T-helper 1 cell (primary cell): ENCODE results near the gene GNG12.
A peak's percentile ranks its signal among the peaks of the same experiment; 100 is the strongest.
"Not testable (repeated sequence)": the region's sequence is repeated elsewhere in the genome, so short reads cannot be mapped to it uniquely, and the experiment has no call there.

ENCODE experiments used
- DNase-seq, 5 donors: peaks; one replicate each; pipeline ENCODE4 v3.0.0-alpha.2; 2012 to 2020

The GNG12 gene

DNA sequence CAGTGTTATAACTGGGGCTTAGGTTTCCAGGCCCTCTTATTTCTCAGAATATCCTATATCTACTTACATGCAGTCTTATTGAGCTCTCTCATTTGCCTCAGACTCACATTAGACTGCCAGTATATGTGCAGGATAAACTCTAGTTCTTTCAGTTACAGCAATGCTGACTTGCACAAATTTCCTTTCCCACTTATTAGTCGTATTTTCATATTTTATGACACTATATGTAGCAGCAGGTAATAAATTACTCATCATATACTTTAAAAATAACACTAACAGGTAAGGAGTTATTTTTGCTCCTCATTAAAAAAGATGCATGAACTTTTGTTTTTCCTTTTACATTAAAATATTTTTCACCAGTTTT lies 82.6 kb downstream of the GNG12 start:
- DNase-seq, result no peak

DNA sequence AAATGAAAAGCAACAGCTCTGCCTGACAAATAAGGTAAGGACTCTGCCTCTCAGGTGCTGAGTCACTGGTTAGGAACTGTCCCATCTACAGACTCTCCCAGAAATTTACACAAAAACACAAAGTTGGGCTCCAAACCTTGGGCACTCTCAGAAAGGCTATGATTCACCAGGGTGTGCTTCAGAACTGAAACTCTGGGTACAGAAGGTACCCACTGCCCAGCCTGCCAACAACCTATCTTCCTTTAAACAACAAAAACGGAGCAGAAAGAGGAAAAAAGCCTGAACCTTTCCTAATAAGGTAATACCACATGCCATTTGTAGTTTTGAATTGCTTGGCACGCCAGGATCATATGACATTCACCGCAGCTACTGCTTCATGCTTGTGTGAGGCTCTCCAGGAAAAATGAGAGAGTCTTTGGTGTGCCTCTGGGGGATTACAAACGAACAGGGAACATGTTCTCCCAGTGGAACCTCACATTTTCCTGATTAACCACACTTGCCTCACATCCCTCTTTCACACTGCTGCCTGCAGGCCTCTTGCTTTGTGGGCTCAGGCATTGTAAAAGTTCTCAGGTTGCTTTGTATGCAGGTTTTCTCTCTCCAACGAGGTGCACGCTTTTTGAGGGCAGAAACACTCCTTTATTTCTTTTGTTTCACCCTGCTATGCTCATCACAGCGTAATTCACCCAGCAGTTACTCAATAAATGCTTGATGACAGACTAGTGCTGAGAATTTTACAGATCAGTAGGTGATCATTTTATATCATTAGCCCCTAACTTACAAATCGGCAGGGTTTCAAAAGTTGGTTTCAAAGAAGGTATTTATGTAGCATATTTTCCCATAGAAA lies 83.2 kb downstream of the GNG12 start:
- peak in 1 of 5 donors; percentile 6 for DNase-seq

DNA sequence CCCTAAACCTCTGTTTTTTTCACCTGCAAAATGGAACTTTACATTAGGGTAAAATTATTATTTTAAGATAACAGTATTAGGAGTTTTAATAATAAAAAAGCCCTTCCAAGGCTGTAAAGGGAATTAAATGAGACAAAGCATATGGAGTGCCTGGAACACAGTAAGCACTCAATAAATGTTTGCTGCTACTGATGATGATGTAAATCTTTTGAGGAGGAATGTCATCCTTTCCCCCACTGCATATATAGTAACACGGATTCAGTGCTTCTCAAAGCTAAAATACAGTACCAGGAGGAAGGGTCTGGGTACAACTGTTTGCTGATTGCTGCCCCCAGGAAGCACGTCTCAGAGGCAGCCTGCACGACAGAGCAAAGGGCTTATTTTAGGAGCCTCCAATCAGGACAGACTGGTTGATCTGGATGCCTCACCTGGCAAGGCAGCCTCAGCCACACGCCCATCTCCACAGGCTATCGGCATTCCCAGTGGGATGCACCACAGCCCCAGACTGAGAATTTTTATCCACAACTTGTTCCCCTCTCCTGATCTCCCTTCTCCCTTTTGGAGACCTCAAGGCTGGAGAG lies 83.9 kb downstream of the GNG12 start:
- DNase-seq, result no peak

DNA sequence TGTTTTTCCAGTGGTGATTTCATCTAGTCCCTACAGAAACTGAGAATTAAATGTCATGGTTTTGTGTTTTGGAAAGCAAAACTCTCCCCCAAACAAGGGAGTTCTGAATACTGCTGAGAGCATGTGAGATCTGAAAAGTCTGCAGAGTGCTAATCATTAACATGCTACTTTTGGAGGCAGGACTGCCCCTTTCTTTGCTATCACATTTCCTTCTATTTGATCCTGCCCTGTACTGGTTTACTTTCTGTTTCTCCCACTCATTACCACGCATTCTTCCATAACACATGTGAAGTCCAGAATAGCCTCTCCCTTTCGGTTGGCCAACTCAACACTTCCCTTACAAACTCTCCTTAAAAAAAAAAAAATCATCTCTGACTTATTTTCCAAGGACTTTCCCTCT lies 84.6 kb downstream of the GNG12 start:
- no peak for DNase-seq

DNA sequence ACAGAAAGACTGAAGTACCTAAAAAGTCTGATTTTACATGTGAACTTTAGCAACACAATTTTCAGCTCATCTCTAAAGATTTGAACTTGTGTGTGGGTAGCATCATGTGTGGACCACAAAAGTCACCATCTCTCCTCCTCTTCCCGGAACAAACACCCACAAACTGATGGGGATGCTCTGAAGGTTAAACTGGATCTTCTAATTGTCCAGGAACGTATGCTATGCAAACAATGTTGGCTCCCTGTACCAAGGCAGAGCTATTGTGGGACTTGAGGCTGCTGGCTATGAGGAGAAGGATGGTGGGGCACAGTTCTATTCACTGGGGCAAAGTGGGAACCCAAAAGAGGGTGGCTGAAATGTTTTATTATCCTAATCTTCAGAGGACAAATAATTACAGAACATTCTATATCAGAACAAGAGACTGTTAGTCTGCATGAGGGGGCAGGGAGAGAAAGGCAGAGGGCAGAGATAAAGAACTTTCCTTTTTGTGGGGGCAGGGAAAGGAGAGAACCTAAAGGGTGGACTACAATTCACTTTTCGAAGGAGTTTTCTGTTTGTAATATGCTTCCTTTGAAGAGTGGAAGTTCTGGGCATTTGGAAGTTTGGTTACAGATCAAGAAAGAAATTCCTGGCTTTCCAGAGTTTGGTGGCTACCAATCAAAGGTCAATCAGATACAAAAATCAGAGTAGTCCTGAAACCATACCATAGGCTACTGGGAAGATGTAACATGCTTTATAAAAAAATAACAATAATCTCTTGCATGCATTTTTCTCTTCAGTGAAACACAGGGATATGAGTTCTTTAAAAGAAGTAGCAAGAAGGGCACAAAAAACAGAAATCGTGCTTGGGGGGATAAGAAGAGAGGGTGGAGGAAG lies 85.4 kb downstream of the GNG12 start:
- no peak for DNase-seq

DNA sequence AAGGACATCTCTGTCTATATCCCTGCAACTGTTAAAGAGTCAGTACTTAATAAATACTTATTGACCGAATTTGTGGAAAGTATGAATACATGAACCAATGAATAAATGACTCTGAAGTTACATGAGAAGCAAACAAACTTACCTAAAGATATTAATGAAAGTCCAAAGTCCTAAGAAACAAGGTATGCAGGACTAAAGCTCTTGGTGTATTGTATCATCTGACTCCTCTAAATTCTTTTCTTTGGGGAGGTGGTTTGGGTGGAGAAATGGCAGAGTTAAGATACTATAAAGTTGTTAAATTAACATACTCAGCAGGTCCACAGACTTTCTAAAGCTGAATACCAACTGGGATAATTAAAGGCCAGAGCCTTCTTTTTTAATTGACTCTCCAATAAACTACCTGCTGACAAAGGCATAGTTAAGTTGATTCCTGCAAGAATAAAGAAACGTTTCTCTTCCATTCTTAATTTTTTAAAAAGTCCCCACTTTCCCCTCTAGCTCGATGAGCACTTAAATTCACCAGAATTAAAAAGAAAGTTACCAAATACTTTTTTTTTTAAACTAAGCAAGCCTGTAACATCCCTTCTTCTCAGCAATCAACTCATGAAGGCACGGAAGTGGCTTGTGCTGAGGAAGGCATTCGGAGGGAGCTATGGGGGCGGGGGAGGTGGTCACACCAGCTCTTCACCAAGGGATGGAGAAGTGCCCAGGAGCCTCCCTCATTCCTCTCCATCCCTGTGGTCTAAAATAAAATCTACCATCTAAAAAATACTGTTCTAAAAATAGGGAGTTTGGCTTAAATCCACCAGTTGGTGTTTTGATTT lies 87.2 kb downstream of the GNG12 start:
- no peak for DNase-seq

DNA sequence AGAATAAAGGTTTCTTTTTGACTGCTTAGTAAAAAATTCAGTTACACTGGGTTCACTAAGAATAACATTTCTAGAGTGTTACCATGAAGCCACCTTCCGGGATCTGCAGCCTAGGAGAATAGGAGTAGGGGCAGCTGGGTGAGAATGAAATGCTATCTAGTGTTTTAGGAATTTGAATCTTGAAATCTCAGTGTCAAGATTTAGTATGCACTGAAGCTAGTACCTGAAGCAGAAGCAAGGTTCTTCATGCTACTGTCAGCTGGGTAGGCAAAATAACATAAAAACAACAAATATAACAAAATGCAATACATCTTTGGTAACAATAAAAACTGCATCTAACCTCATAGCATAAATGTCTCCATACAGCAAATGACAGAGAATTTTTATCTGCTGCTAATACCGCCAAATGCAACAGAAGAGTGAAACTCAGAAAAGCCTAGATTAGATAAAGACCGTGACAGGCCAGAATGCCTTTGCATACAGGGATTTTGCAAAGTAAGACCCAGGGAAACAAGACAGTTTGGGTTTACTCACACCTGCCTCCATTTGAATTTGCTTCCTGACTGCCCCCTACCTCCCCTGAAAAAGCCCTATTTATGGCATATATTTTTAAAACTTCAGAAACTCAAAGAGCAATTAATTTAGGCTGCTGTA lies 90.1 kb downstream of the GNG12 start:
- no peak for DNase-seq

DNA sequence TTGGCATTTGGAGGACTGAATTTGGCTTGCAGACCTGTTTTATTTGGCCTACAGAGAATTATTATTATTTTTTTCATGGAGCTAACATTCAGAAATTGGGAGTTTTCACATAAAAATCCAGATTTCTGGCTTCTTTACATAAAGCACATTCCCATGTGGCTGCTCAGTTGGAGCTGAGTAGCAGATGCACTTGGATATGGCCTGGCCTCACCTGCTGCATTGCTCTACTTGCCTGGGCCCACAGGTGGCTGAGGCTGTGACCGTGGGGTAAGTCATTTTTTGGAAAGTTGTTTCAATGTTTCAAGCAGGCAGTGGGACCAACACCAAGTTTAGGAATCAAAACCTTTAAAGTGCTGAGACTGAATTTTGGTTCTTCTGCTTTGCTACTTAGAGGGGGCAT lies 91.5 kb downstream of the GNG12 start:
- no peak for DNase-seq

DNA sequence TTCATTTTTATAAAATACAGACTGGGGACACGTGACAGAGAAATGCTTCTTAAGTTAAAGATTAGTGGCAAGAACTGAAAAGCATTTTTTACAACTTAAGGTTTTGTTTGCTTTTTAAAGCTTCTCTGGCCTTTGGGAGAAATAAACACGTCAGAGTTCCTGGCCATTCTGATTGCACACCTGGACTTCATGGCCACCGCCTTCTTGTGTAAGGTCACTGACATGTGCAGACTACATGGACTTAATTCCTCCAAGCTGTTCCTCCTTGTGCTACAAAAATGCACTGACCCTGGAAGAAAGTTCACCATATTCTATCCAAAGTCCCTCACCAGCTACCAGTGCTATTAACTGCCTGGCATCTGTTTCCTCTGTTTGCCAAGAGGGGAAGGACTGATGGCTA lies 92.1 kb downstream of the GNG12 start:
- no peak for DNase-seq

DNA sequence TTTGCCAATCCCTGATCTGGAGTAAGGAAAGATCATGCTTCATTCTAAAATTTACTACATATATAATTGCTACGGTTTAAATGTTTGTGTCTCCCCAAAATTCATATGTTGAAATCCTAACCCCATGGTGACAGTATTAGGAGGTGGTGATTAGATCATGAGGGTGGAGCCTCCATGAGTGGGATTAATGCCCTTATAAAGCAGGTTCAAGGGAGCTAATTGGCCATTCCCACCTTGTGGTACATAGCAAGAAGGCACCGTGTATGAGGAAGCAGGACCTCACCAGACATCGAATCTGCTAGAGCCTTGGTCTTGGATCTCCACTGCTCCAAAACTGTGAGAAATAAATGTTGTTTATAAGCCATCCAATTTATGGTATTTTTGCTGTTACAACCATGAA lies 92.7 kb downstream of the GNG12 start:
- no peak for DNase-seq

DNA sequence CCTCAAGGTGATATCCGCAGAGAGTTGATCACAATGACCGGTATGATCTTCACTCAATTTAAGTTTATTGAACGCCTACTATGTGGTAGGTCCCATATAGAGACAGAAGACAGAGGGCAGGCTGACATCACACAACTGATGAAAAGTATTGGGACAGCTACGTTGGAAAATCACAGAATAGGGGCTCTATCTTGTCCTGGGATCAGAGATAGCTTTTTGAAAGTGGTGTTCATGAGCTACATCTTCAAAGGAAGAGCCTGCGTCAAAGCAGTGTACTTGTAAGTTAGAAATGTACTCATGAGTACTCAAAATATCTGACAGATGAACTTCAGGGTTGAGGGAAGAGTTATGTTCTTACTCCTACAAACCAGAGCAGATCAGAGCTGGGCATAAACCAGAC lies 93.9 kb downstream of the GNG12 start:
- no peak for DNase-seq

DNA sequence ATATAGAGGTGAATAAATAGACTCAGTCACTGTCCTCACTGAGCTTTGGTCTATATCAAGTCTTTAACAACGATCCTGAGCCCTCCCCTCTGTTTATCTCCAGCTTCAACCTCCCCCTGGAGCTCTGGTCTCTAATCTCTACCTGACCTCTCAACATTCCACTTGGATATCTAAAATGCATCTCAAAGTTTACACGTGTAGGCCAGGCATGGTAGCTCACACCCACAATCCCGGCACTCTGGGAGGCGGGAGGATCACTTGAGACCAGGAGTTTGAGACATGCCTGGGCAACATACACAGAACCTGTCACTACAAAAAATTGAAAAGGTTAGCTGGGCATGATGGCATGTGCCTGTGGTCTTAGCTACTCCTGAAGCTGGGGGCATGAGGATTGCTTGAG lies 94.9 kb downstream of the GNG12 start:
- DNase-seq, result no peak

DNA sequence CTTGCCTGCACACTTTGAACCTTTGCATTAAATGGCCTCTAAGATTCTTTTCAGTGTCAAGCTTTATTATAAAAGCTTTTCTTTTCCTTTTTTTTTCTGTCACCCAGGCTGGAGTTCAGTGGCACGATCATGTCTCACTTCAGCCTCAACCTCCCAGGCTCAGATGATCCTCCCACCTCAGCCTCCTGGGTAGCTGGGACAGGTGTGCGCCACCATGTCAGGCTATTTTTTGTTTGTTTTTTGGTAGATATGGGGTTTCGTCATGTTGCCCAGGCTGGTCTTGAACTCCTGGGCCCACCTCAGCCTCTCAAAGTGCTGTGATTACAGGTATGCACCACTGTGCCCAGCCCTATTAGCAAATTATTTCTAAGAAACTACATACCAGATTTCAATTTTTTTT lies 95.4 kb downstream of the GNG12 start:
- DNase-seq, result no peak

DNA sequence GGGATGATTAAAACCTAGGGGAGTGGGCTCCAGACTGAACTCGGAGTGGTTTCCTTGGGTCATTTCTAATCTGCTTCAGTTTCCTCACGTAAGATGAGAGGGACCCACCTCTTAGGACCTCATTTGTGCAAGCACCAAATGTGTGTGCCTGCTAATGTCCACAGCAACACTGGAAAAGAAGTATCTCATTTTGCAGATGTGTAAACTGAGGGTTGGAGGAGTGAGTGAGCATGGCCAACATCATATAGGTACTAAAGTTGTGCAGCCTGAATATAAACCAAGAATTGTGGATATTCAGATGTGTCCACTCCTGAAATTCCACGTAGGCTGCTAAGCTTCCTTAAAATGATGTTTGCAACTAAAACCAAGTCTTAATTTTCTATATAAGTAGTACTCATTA lies 96.5 kb downstream of the GNG12 start:
- DNase-seq, result no peak

DNA sequence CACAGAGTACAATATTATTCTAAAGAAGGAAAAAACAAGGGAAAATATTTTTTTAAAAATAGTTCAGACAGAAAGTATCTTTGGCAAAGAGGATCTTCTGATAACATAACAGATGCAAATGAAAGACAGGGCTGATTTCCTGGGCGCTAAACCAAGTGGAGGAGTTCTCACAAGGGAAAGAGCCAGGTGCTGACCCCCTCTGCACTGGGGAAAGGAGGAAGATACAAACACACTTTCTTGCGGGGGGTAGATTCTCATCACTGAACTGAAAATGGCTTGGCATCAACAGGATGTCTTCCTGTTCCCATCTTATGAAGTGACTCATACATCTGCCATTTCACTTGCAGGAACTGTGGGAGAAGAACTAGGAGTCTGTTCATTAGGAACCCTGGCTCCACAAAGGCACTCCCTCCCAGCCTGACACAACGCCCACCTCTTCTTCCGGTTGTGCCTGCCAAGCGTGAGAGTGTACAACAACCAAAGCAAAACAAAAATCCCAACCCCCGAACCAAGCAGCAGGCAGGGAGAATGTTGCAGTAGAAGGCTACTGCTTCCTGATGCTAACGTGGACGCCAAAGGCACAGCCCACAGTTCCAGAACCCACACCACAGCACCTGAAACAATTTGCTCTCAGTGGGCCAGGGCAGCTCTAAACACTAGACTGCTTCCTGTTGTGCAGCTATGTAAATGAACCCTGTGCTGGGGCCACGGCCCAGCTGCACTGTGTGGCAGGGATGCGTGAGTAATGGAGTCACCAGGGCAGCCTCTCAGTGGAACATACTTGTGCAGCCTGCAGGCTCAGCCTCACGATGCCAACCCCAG lies 97.2 kb downstream of the GNG12 start:
- peak in 2 of 5 donors; percentile 6 to 74 for DNase-seq

DNA sequence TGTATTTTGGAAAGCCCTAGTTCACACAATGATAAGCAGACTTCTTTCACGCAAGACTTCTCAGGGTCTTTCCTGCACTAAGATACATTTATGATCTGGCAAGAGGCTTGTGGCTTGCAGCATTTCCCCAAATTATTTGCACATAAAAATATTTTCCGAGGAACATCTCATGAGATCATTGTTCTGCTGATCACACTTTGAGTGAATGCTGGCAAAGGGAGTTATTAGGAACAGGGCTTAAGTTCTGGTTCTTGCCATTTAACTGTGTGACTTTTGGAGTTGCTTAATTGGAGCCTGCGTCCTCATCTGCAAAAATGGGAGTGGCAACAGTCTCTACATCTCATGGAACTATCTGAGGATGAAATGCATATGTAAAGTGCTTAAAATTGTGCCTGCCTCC lies 98.1 kb downstream of the GNG12 start:
- no peak for DNase-seq

DNA sequence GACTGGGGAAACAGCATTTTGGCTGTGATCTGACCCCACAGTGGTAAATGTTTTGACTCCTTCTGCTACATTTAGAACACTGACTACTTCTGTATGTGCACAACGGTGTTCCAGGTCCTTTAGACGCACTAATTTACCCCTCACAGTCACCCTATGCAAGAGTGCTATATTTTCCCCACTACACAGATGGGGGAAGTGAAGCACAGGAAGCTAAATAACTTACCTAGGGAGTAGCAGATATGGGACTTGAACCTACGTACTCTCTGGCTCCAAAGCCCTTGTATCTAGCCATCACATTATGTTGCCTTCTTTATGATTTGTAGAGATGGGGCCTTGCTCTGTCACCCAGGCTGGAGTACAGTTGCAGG lies 99.0 kb downstream of the GNG12 start:
- DNase-seq, result no peak

DNA sequence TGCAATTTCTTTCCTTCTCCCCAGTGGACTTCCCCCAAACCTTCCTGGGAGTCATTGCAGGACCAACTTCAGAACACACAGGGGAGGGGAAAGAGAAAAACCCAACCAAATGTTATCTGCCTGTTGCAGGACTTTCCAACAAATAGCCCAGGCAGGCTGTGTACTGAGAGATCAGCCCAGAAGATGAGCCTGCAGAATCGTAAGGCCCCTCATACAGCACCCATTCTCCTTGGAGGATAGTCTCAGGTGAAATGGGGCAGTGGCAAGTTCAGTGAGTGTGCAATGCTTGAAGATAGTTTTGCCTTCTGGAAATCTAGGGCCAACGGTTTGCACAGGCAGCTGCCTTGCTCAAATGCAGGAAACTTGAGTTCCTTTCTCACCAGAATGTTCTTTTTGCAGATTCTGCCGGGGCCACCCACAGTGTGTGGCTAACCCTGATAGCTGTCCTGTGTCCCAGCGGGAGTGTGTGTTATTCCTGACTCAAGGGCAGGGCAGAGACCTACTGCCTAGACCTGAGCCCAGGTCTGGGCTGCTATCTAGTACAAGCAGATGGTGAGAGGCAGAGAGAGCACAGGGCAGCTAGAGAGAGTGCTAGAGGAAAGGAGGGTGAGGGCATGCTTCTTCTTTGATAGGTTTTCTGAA lies 99.5 kb downstream of the GNG12 start:
- DNase-seq, result no peak

DNA sequence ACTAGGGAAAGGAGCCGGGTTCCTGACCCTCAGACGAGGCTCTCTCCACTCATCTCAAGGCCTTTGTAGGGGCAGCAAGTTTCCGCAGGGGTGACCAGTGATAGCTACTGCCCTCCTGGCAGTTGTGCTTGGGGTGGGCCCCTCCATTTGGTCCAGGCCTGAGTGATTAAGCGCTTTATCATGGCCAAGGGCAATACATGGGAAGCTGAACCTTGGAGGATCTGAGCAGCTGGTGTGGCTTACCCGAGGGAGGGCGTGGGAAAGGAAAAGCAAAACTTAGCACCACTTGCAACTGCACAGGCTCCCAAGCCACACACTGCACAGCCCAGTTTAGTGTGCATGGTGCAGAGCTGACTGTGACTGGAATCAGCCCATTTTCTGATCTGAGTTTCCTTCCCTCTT lies 100.5 kb downstream of the GNG12 start:
- peak in 1 of 5 donors; percentile 24 for DNase-seq

DNA sequence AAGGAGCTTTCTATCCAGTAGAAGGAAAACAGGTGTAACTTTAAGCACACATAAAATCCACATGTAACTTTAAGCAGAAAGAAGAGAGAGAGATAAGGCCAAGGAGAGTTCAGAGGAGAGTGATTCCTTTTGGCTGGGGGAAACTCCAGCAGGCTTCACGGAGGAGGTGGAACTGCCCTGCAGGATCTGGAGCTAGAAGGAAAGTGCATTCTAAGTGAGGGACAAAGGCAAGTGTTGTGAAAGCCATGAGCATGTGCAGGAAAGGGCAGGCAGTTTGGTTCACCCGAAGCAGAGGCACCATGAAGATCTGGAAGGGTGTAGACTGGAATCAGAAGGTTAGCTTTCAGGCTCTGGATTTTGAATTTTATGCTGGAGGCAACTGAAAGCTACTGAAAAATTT lies 101.9 kb downstream of the GNG12 start:
- no peak for DNase-seq

DNA sequence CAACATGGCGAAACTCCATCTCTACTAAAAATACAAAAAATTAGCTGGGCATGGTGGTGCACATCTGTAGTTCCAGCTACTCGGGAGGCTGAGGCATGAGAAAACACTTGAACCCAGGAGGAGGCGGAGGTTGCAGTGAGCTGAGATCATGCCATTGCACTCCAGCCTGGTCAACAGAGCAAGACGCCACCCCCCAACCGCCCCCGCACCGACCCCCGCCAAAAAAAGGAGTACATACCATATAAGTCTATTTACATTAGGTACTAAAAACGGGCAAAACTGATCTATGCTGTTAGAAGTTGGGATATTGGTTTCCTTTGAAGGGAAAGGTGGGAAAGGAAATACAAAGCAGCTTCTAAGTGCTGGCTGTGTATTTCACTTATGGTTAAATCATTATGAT lies 103.0 kb downstream of the GNG12 start:
- not testable (repeated sequence) for DNase-seq
